Measurements from ENCODE around the gene STK24.

GRCh38 chr13:98559169-98559568 lies 17.7 kb downstream of the STK24 start:
- TF ChIP-seq NFYA (IDR thresholded peaks at IDR 0.05; ENCODE audit: borderline replicate concordance, low read depth, low read length) (no peak), CTCF (IDR thresholded peaks at IDR 0.05 in 2 of 3, conservative IDR thresholded peaks at IDR 0.05 in 1 of 3; ENCODE audit: control insufficient read depth in 2 of 3, extremely low read depth in 1 of 3, insufficient read depth in 1 of 3, low read depth in 3 of 3, low read length in 3 of 3) (no peak), RAD21 (IDR thresholded peaks at IDR 0.05; ENCODE audit: insufficient read depth, low read depth, low read length) (no peak), ZNF274 (IDR thresholded peaks at IDR 0.05; ENCODE audit: insufficient read depth, insufficient read length) (no peak), SPI1 (IDR thresholded peaks at IDR 0.05; ENCODE audit: borderline replicate concordance, insufficient read depth, low read depth, low read length) (no peak), POLR2A (IDR thresholded peaks at IDR 0.05; ENCODE audit: low read depth, low read length) (no peak), ELK1 (IDR thresholded peaks at IDR 0.05; ENCODE audit: low read depth, low read length) (no peak), NFIC (IDR thresholded peaks at IDR 0.05; ENCODE audit: low read depth, low read length) (no peak), POLR2AphosphoS5 (IDR thresholded peaks at IDR 0.05; ENCODE audit: low read length) (no peak), IRF4 (IDR thresholded peaks at IDR 0.05; ENCODE audit: low read depth, low read length) (no peak), REST (IDR thresholded peaks at IDR 0.05; ENCODE audit: low read depth, low read length) (no peak)
- TF ChIP-seq, protein P1, sequence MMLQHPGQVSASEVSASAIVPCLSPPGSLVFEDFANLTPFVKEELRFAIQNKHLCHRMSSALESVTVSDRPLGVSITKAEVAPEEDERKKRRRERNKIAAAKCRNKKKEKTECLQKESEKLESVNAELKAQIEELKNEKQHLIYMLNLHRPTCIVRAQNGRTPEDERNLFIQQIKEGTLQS (IDR thresholded peaks at IDR 0.05; ENCODE audit: borderline replicate concordance, extremely low read depth, low read depth, low read length): no peak
